Adrenal gland (tissue), 12 donors: ENCODE data around the gene KCNAB1. TPM values are rescaled to one million over a fixed set of nuclear protein-coding genes. Genes with fewer than 3 reads are reported as not detected.

Experiments used
- DNase-seq, 7 donors: peaks; one replicate each; pipeline ENCODE4 v3.0.0-alpha.2; 2019 to 2020
- H3K27ac ChIP-seq, 5 donors: fragments of 200-600 bp; sonication (generic) in 4 of 5; 1 replicate in 3 of 5; 2 replicates in 2 of 5; pipeline versions ENCODE4 v1.5.1 to v1.8.0; 2016 to 2020; ENCODE audit warnings: mild to moderate bottlenecking in 1 of 5
- H3K27me3 ChIP-seq: fragments of 200-600 bp; 2 replicates; pipeline ENCODE4 v1.8.0; 2021
- H3K36me3 ChIP-seq, 2 donors: fragments of 200-600 bp; replicated peaks in 1 of 2; 1 replicate in 1 of 2; 2 replicates in 1 of 2; pipeline versions ENCODE4 v1.5.1 to v1.8.0; 2018 to 2022
- H3K4me1 ChIP-seq, 2 donors: fragments of 200-600 bp; replicated peaks in 1 of 2; 1 replicate in 1 of 2; 2 replicates in 1 of 2; pipeline versions ENCODE4 v1.5.1 to v1.8.0; 2018 to 2021
- H3K4me3 ChIP-seq, 4 donors: fragments of 200-600 bp; sonication (generic) in 3 of 4; one replicate each; pipeline ENCODE4 v1.5.1; 2016 to 2018
- H3K9me3 ChIP-seq, 3 donors: fragments of 200-600 bp; sonication (generic) in 1 of 3; replicated peaks in 1 of 3; 1 replicate in 2 of 3; 2 replicates in 1 of 3; pipeline versions ENCODE4 v1.5.1 to v1.8.0; 2016 to 2021
- CTCF ChIP-seq, 6 experiments: fragments of 450-650 bp in 4 of 6; fragments of 200-600 bp in 2 of 6; sonication (generic) in 1 of 6; IDR thresholded peaks; 1 replicate in 5 of 6; 2 replicates in 1 of 6; pipeline versions ENCODE4 v1.5.1 to v1.8.0; 2016 to 2021; ENCODE audit warnings: antibody characterized with exemption in 6 of 6, mild to moderate bottlenecking in 2 of 6, moderate library complexity in 1 of 6
- POLR2A ChIP-seq, 2 donors: fragments of 450-650 bp; IDR thresholded peaks; one replicate each; pipeline ENCODE4 v1.6.1; 2017; ENCODE audit warnings: antibody characterized with exemption in 2 of 2, mild to moderate bottlenecking in 2 of 2, moderate library complexity in 1 of 2
- WGBS, 4 donors: extraction: QIAGEN DNeasy Blood & Tissue Kit in 2 of 4; methylation state at CpG; one replicate each; pipeline versions ENCODE4 v1.1.5 to v1.1.7; 2013 to 2017; 5-methylcytosine and 5-hydroxymethylcytosine counted together
- intact Hi-C, 2 donors: fragments of 100-400 bp; cut with DNase I; formaldehyde crosslinking; loops; one replicate each; pipeline versions ENCODE4 v1.14.1 to v1.15.0; 2022 to 2023
- polyA plus RNA-seq, 3 donors: library from polyadenylated mRNA; stranded (reverse); fragments of 200-250 nt in 2 of 3; fragments of 350-450 nt in 1 of 3; fragmentation: Illumina TruSeq in 1 of 3; extraction: RNeasy Lipid Tissue Mini Kit (QIAGEN cat#74804) in 1 of 3; gene quantifications; one replicate each; pipeline ENCODE4 v1.2.3, GENCODE V29; 2013 to 2014
- total RNA-seq, 9 donors: library from RNA; depleted of rRNA in 4 of 9; stranded (reverse); fragments of >200 nt in 4 of 9; fragments of 120-200 nt in 1 of 9; fragmentation: NEBNext Ultra II Directional in 1 of 9; extraction: Animal tissue kit (Norgen Biotek cat#: 25700) in 1 of 9; gene quantifications; one replicate each; pipeline versions ENCODE4 v1.1.0 to v1.2.4, GENCODE V29; 2013 to 2023
- donor health status: healthy with polysubstance abuse.
- donor health status: Bipolar disorder and iron deficiency.
- donor health status: DM: yes; HTN: yes; CAD: no.
- donor health status: DM: no; HTN: no; CAD: no.
- donor health status: DM: no; HTN: no; CAD: no.
- donor health status: DM: yes; HTN: yes; CAD: no.

The KCNAB1 gene
- total and polyA plus RNA-seq, 12 donors, result 0.36 to 5.0 (median 1.5) TPM

- Histone ChIP-seq H3K9me3 (no peaks in the 10 kb centered on the region), H3K4me3 (no peak overlapping the region), H3K27ac (no peak overlapping the region), H3K27me3 (no peaks in the 10 kb centered on the region), H3K36me3 (no peaks in the 10 kb centered on the region), H3K4me1 (no peaks in the 10 kb centered on the region)
- WGBS, 4 donors, result 80 to 84% (median 82%) methylated on average over 3 of the region's 3 CpGs
- TF ChIP-seq CTCF (IDR thresholded peaks at IDR 0.05) (no peak), POLR2A (IDR thresholded peaks at IDR 0.05) (no peak)
- DNase-seq, result no peak
- intact Hi-C loops, result no loop called here
Observed at GRCh38 chr3:156332304-156332703, 211.9 kb downstream of the KCNAB1 start.

GRCh38 chr3:156334841-156335545 is 214.6 kb downstream of the KCNAB1 start:
- H3K9me3 ChIP-seq, result no peaks in the 10 kb centered on the region
- no peak for DNase-seq
- H3K27me3 ChIP-seq, result no peaks in the 10 kb centered on the region
- TF ChIP-seq POLR2A (IDR thresholded peaks at IDR 0.05) (no peak), CTCF (IDR thresholded peaks at IDR 0.05) (no peak)
- intact Hi-C loops, result no loop called here
- no peaks in the 10 kb centered on the region for H3K36me3 ChIP-seq
- no peak overlapping the region for H3K27ac ChIP-seq
- H3K4me3 ChIP-seq, result no peak overlapping the region
- H3K4me1 ChIP-seq, result no peaks in the 10 kb centered on the region
- 49 to 59% (median 55%) methylated on average over 3 of the region's 3 CpGs for WGBS, 4 donors

- intact Hi-C loops, result no loop called here
- Histone ChIP-seq H3K4me3 (no peak overlapping the region), H3K9me3 (no peaks in the 10 kb centered on the region), H3K36me3 (no peaks in the 10 kb centered on the region), H3K4me1 (no peaks in the 10 kb centered on the region), H3K27ac (no peak overlapping the region), H3K27me3 (peaks cover 3% of the 10 kb centered on the region)
- TF ChIP-seq POLR2A (IDR thresholded peaks at IDR 0.05) (no peak), CTCF (IDR thresholded peaks at IDR 0.05) (no peak)
- 65 to 77% (median 69%) methylated on average over 3 of the region's 3 CpGs for WGBS, 4 donors
- no peak for DNase-seq
Observed at GRCh38 chr3:156339491-156339890, 219.1 kb downstream of the KCNAB1 start.

GRCh38 chr3:156341332-156341731 is 221.0 kb downstream of the KCNAB1 start:
- Histone ChIP-seq H3K36me3 (no peaks in the 10 kb centered on the region), H3K4me3 (no peak overlapping the region), H3K27me3 (peaks cover 3% of the 10 kb centered on the region), H3K9me3 (no peaks in the 10 kb centered on the region), H3K4me1 (no peaks in the 10 kb centered on the region), H3K27ac (no peak overlapping the region)
- intact Hi-C loops, result no loop called here
- no peak for TF ChIP-seq CTCF (IDR thresholded peaks at IDR 0.05)
- TF ChIP-seq POLR2A (IDR thresholded peaks at IDR 0.05), result no peak
- 72 to 83% (median 78%) methylated on average over 2 of the region's 2 CpGs for WGBS, 4 donors
- no peak for DNase-seq
